Measurements from ENCODE around the gene LAG3.

DNA sequence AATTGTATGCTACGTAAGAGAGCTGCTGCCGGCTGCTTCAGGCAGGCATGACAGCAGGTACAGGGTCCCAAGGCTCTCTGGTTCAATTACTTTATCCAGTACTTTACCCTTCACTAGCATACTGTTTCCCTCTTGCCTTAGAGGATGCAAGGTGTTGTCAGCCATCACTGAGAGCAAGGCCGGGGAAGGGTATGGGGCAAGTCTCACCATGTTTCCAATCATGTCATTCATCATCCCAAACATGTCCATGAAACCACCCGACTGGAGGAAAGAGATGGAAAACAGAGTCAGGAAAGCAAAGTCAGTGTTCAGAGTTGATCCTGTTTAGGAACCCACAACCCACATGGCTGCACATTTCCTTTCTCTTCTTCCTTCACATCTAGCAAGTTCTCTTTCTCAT, 21.8 kb upstream of the LAG3 start:
- TF ChIP-seq POLR2A (IDR thresholded peaks at IDR 0.05): no peak
- TF ChIP-seq, protein P1, sequence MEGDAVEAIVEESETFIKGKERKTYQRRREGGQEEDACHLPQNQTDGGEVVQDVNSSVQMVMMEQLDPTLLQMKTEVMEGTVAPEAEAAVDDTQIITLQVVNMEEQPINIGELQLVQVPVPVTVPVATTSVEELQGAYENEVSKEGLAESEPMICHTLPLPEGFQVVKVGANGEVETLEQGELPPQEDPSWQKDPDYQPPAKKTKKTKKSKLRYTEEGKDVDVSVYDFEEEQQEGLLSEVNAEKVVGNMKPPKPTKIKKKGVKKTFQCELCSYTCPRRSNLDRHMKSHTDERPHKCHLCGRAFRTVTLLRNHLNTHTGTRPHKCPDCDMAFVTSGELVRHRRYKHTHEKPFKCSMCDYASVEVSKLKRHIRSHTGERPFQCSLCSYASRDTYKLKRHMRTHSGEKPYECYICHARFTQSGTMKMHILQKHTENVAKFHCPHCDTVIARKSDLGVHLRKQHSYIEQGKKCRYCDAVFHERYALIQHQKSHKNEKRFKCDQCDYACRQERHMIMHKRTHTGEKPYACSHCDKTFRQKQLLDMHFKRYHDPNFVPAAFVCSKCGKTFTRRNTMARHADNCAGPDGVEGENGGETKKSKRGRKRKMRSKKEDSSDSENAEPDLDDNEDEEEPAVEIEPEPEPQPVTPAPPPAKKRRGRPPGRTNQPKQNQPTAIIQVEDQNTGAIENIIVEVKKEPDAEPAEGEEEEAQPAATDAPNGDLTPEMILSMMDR (IDR thresholded peaks at IDR 0.05): no peak
- no peak for TF ChIP-seq POLR2AphosphoS5 (IDR thresholded peaks at IDR 0.05)
